ENCODE data around the gene AKAP3.

The AKAP3 gene

DNA sequence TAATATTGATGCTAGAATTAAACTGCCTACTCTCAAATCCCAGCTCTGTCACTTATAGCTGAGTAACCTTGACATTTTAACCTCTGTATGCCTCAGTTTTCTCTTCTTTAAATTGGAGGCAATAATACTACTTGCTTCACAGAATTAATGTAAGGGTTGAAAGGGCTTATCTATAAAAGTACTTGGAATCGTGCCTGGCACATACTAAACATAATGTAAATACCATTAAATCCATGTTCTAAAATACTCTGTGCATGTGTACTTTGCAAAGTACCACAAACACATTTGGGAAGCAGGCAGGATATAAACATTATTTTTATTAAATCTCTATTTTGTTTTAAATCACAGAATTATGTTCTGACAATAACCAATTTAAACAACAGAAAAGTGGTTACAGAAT, 44.9 kb downstream of the AKAP3 start:
- FAIRE-seq: no peak

DNA sequence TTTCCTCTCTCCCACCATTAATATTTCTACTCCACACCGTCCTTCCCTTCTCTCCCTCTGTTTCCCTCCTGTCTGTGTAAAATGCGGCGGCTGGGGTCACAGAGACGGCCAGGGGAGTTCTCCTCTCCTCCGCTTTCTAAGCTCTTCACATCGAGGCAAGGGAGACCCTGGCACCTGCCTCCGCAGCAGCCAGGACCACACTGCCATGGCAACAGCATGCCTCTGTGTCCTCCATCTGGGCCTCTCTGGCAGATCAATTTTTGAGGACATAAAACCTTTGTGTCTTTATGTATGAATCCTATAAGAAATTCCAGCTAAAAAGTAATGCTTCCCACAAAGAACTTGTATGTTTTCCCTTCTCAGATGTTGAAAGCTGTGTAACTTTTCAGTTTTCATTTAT, 45.4 kb downstream of the AKAP3 start:
- FAIRE-seq (no peak), DNase-seq (ENCODE audit: insufficient read length, low spot score) (no peak)

More for the DNA sequence above, 44.9 kb downstream of the AKAP3 start:
- DNase-seq (ENCODE audit: insufficient read length, low spot score): no peak

DNA sequence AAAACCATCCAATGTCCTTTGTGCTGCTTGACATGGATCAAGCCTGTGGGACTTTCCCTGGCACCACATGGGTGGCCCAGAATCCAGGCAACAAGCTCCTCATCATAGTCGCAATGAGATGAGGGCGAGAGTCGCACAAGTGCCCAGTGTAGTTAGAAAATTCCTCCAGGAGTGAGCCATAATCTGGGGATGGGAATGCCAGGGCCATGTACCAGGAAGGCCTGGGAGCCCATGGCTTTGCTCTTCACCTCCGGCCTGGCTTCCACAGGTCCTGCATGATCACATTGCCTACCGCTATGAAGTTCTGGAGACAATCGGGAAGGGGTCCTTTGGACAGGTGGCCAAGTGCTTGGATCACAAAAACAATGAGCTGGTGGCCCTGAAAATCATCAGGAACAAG, 53.0 kb downstream of the AKAP3 start:
- DNase-seq (ENCODE audit: insufficient read length, low spot score) (no peak), FAIRE-seq (no peak)

DNA sequence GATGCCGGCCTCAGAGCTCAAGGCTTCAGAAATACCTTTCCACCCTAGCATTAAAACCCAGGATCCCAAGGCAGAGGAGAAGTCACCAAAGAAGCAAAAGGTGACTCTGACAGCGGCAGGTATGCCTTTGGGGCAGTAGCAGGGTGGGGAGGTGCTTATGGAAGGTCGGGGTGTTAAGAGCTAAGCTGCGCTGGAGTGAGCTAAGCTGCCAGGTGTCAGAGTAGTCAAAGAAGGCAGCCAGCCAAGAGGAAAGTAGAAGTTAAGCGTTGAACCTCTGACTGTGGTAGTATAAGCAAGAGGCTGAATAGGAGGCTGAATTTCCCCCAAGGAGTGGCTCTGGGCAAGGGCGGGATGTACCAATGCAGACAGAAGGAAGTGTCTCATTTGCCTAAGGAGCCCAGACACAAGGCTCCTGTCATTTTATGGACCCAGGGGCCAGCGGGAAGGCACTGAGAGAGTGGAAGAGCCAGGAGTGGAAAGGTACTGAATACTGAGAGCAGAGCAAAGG, 57.6 kb downstream of the AKAP3 start:
- FAIRE-seq (no peak), DNase-seq (ENCODE audit: insufficient read length, low spot score) (no peak)

DNA sequence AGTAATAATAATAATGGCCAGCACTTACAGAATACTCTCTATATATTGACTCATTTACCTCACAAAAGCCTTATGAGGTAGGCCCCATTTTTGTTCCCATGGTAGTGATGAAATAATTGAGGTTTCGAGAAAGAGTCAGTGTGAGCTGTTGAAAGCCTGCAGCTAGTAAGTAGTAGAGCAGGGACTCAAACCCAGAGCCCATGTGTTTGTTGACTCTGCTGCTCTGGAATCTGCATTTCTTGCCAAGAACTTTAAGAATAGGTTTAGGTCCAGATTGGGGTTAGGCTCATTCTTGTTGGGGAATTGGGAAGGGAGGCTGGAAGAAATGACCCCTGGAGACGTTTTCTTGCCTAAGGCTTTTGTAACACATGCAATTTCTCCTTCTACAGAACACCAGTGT, 58.9 kb downstream of the AKAP3 start:
- FAIRE-seq (no peak), DNase-seq (ENCODE audit: insufficient read length, low spot score) (no peak)

DNA sequence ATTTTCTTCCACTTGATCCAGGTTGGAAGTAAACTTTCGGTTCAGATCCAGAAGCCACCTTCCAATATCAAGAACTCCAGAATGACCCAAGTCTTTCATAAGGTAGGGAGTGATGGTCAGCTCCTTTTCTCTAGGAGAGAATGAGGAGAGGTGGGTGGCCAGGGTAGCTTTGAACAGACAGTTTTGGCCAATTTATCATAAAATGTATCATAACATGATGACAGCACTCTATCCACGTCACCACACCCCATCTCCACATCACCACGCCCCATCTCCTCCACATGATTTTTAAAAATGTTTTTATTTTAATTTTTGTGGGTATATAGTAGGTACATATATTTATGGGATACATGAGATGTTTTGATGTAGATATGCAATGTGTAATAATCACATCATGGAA, 59.9 kb downstream of the AKAP3 start:
- DNase-seq (ENCODE audit: insufficient read length, low spot score) (no peak), FAIRE-seq (no peak)

DNA sequence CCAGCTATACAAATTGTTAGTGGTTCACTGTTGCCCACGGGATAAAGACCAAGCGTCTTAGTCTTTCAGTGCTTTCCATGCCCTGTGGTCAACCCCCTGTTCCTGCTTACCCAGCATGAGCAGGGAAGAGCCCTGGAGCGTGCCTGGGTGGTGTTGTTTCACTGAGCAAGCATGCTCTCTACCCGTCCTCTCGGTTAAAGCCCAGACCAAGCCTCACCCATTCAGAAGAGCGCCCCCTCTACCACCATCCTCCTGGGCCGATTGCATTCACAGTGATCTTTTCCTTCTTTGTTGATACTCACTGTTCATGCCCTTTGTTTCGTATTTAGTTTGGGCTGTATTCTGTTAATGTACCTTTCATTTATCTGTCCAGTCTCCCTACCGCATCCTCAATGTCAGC, 61.7 kb downstream of the AKAP3 start:
- DNase-seq (ENCODE audit: insufficient read length, low spot score): no peak
- FAIRE-seq: no peak

DNA sequence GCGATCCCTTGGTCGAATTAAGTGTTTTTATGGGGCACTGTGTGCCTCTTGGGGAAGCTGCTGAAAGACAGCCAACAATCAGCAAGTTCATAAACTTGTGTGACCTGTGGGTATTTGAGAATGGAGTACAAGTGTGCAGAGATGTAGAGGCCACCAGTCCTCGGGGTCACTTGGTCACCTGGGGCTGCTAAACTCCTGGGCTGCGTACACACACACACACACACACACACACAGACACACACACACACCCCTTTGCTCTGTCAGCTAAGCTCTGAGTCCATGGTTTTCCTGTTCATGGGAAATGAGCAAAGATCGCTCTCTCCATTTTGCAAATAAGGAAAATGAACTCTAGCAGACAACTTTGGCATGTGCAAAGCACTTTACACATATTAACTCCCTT, 62.4 kb downstream of the AKAP3 start:
- FAIRE-seq (no peak), DNase-seq (ENCODE audit: insufficient read length, low spot score) (no peak)

DNA sequence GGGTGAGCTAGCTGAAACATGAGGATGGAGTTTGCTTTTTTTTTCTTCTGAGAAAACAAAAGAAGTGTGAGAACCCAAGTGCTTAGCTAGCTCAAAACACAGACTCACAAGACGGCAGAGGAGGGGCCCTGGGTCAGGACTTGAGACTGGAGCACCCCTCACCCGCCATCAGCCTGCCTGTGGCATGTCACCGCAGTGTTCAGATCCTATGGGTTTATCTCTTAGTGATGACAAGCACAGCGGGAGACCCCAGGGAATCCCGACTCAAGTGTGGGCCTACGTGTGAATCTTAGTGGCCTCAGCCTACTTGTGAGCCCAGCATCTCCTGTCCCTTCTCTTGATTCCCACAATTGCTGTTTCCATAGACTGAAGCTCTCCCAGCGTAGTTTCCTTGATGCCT, 64.0 kb downstream of the AKAP3 start:
- DNase-seq (ENCODE audit: insufficient read length, low spot score) (no peak), FAIRE-seq (no peak)

DNA sequence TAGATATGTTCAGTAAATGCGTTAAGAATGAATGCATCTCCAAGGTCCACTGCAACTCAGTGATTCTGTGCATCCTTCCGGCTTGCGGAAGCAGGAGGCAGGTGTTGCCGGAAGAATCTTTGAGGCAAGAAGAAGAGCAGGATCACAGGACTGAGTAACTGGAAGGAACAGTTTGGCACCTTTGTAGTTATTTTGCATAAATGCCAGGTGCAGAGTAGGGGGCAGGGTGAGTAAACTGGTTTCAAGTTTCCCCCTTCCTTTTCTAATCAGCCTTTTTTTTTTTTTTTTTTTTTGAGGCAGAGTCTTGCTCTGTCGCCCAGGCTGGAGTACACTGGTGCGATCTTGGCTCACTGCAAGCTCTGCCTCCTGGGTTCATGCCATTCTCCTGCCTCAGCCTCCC, 64.6 kb downstream of the AKAP3 start:
- FAIRE-seq: no peak
- no peak for DNase-seq (ENCODE audit: insufficient read length, low spot score)

DNA sequence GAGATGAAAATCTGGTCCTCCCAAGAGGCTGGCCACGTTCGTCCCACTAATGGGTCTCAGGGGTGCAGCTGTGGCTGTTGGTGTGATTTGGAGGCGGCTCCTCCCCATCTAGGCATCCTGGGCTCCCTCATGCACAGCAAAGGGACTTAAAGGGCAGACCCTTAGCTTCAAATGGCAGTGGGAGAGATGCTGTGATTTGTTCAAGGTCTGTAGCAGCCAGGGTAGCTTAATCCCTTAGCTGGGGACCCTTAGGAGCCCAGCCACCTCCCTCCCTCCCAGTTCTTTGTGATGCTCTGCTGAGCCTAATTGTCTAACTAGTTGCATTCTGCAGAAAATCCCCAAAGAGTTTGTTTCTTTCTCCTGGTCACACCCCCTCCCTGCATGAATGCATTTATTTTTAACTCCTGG, 68.6 kb downstream of the AKAP3 start:
- DNase-seq (ENCODE audit: insufficient read length, low spot score) (no peak), FAIRE-seq (no peak)

DNA sequence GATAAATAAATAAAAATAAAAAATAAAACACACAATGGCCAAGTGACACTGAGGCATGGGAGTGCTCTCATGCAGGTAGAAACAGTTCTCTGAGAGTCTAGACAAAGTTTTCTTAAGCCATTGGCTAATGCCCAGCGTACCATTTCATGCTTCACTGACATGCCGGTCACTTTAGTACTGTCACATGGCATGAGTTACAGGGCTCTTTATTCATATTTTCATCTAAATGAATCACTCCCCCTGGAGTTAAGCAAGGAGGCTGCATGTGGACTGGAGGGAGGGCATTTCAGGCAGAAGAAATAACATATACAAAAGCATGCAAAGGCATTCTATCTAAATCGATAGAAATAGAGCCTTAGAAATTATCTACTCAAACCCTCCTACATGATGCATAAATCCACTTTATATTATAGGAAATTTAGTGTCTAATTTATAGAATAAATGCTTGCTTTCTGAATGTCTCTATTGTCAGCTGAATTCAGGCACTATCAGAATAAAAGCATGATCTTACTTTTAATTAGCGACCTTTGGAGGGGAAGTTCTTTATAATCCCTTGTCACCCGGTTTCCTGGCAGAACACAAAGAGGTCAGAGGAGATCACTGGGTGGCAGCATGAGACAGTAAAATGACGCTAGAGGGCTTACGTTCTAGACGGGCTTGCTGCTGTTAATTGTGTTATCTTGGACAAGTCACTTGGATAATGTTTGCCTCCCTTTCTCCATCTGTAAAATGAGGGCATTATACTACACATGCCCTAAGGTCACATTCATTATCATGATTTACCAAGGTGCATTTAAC, 69.3 kb downstream of the AKAP3 start:
- DNase-seq (ENCODE audit: insufficient read length, low spot score): peak; percentile 17
- peak; percentile 21 for FAIRE-seq

DNA sequence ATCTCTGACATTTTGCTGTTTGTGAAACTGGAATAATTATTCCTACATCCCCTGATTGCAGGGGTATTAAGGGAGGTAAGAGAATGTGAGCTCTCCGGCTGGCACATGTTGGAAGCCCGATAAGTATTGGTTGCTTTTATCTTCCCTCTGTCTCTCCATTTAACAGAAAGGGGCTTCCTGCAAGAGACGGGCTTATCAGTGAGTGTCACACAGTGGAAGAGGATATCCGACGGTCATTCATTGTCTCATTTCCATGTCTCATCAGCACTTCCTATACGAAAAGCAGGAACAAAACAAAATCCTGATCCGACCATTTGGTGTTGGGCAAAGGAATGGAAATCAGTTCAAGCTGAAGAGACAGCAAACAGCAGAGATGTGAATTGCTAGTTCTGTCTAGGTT, 76.2 kb downstream of the AKAP3 start:
- FAIRE-seq: no peak
- no peak for DNase-seq (ENCODE audit: insufficient read length, low spot score)

DNA sequence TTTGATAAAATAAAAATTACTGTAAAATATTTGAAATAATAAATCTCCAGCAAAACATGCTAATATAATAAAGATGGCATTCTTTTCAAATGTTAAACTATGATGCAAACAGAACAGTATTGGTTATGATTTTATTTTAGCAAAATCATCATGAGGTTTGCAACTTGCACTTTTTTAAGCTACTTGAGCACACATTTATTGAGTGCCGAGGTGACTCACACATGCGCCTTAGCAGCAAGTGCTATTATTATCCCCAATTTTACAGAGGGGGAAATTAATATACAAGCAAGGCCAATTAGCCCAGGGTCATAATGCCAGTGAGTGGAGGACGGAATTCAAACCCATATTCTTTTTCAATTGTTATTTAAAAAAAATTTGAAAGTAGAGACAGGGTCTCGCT, 79.6 kb downstream of the AKAP3 start:
- DNase-seq (ENCODE audit: insufficient read length, low spot score) (no peak), FAIRE-seq (peak; percentile 4)

DNA sequence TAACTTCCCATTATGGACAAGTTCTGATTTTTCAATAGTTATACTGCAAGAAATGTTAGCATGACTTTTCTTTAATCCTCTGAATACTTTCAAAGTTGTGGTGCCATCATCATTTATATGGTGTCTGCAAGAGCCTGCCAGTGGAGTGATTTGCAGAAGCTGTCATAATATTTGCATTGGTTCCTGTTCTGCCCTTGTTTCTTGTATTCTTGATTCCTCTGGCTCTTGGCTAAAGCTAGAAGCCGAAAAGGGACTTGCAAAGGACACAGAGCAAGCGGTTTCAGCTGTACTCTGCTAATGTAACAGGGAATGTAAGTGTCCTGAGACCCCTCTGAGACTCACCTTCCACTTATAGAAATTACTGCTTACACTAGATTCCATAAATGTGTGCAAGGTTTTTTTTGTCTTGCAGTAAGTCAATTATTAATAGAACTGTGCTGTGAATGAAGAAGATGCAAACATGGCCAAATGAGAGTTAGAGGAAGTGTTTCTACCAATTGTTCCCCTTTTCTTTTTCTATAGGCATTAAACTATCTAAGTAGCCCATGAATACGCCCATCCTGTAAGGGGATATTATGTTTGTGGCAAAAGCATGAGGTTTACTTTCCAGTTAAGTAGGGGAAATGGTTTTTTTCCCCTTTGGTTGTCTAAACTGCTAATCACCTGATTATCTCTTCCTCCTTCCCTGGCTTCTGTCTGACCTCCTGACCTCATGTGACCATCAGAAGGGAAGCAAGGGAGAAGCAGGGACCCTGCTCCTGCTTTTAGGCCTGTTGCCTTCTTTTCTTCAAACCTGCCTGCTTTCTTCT, 81.6 kb downstream of the AKAP3 start:
- peak; percentile 95 for FAIRE-seq
- DNase-seq (ENCODE audit: insufficient read length, low spot score): peak; percentile 30

DNA sequence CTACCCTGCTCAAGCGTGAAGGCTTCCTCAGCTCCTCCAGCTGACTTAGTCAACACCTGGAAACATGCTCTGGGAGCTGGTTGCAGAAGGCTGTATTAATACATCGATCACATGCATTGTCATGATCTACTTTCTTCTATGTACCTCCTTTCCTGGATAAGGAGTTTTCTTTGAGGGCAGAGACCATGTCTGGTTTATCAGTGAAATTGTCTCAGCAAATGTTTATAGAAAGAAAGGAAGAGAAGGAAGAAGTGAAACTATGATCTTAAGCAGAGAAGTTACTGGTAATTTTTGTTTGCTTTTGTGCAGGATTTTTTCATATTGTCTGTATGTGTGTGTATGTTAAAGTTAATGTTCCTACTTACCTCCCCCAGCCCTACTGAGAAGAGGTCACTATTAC, 82.4 kb downstream of the AKAP3 start:
- no peak for FAIRE-seq
- DNase-seq (ENCODE audit: insufficient read length, low spot score): no peak
